ENCODE results near the gene RALGPS1.

DNA sequence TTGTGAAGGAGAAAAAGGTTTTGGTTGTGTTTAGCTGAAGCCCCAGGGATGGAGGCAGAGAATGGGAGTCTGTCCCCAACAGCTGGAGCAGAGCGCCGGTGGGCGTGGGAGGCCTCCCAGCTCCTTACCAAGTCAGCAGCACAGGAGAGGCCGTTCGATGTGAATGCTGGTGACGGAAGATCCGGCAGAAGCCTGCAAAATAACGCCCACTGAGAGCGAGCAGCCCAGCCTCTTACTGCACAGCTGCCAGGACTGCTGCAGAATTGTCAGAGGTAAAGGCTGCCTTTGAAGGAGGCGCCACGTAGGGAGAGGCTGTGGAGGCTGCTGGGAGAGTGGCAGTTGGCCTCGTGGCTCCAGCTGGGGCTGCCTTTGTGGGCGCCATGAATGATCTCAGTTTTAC is 181.6 kb downstream of the RALGPS1 start:
- TF ChIP-seq, protein P1, sequence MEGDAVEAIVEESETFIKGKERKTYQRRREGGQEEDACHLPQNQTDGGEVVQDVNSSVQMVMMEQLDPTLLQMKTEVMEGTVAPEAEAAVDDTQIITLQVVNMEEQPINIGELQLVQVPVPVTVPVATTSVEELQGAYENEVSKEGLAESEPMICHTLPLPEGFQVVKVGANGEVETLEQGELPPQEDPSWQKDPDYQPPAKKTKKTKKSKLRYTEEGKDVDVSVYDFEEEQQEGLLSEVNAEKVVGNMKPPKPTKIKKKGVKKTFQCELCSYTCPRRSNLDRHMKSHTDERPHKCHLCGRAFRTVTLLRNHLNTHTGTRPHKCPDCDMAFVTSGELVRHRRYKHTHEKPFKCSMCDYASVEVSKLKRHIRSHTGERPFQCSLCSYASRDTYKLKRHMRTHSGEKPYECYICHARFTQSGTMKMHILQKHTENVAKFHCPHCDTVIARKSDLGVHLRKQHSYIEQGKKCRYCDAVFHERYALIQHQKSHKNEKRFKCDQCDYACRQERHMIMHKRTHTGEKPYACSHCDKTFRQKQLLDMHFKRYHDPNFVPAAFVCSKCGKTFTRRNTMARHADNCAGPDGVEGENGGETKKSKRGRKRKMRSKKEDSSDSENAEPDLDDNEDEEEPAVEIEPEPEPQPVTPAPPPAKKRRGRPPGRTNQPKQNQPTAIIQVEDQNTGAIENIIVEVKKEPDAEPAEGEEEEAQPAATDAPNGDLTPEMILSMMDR (IDR thresholded peaks at IDR 0.05), result no peak
- TF ChIP-seq HOXA7 (CRISPR knock-in tag; IDR thresholded peaks at IDR 0.05) (no peak), SMC3 (IDR thresholded peaks at IDR 0.05) (no peak), RAD21 (conservative IDR thresholded peaks at IDR 0.05 in 1 of 2, IDR thresholded peaks at IDR 0.05 in 1 of 2) (no peak), CHD4 (IDR thresholded peaks at IDR 0.05; ENCODE audit: borderline replicate concordance) (no peak), RFX5 (IDR thresholded peaks at IDR 0.05) (no peak), POLR2A (IDR thresholded peaks at IDR 0.05; ENCODE audit: low read length) (no peak), BHLHE40 (IDR thresholded peaks at IDR 0.05; ENCODE audit: low read depth, low read length) (no peak)
- TF ChIP-seq, protein P2, sequence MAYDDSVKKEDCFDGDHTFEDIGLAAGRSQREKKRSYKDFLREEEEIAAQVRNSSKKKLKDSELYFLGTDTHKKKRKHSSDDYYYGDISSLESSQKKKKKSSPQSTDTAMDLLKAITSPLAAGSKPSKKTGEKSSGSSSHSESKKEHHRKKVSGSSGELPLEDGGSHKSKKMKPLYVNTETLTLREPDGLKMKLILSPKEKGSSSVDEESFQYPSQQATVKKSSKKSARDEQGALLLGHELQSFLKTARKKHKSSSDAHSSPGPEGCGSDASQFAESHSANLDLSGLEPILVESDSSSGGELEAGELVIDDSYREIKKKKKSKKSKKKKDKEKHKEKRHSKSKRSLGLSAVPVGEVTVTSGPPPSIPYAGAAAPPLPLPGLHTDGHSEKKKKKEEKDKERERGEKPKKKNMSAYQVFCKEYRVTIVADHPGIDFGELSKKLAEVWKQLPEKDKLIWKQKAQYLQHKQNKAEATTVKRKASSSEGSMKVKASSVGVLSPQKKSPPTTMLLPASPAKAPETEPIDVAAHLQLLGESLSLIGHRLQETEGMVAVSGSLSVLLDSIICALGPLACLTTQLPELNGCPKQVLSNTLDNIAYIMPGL (CRISPR knock-in tag; IDR thresholded peaks at IDR 0.05; ENCODE audit: borderline replicate concordance), result no peak
- TF ChIP-seq, protein P3, sequence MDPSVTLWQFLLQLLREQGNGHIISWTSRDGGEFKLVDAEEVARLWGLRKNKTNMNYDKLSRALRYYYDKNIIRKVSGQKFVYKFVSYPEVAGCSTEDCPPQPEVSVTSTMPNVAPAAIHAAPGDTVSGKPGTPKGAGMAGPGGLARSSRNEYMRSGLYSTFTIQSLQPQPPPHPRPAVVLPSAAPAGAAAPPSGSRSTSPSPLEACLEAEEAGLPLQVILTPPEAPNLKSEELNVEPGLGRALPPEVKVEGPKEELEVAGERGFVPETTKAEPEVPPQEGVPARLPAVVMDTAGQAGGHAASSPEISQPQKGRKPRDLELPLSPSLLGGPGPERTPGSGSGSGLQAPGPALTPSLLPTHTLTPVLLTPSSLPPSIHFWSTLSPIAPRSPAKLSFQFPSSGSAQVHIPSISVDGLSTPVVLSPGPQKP (IDR thresholded peaks at IDR 0.05; ENCODE audit: low read depth, low read length), result no peak
- TF ChIP-seq, protein P4, sequence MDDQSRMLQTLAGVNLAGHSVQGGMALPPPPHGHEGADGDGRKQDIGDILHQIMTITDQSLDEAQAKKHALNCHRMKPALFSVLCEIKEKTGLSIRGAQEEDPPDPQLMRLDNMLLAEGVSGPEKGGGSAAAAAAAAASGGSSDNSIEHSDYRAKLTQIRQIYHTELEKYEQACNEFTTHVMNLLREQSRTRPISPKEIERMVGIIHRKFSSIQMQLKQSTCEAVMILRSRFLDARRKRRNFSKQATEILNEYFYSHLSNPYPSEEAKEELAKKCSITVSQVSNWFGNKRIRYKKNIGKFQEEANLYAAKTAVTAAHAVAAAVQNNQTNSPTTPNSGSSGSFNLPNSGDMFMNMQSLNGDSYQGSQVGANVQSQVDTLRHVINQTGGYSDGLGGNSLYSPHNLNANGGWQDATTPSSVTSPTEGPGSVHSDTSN (IDR thresholded peaks at IDR 0.05), result no peak

Data from A549 (cell line).